HG02623 (cell line): ENCODE measurements around the gene CHAC1.
"Not testable (repeated sequence)": the region's sequence is repeated elsewhere in the genome, so short reads cannot be mapped to it uniquely, and the experiment has no call there.

ENCODE experiments used
- ATAC-seq: cut with Tn5 transposase; IDR thresholded peaks from one replicate; pipeline ENCODE4 v1.9.1; 2021; ENCODE audit warnings: moderate library complexity; ENCODE audit not compliant: unreplicated experiment

Gene CHAC1

GRCh38 chr15:40955930-40956540 is 2.8 kb downstream of the CHAC1 start:
- ATAC-seq: no peak

- no peak for ATAC-seq
Observed at GRCh38 chr15:40956541-40956982, 3.3 kb downstream of the CHAC1 start.

- no peak for ATAC-seq
Observed at GRCh38 chr15:40957041-40957555, 3.8 kb downstream of the CHAC1 start.

GRCh38 chr15:40957581-40958051 is 4.3 kb downstream of the CHAC1 start:
- no peak for ATAC-seq

- no peak for ATAC-seq
Observed at GRCh38 chr15:40958146-40958545, 4.9 kb downstream of the CHAC1 start.

GRCh38 chr15:40958723-40959122 is 5.5 kb downstream of the CHAC1 start:
- ATAC-seq: no peak

GRCh38 chr15:40959331-40960141 is 6.3 kb downstream of the CHAC1 start:
- no peak for ATAC-seq

GRCh38 chr15:40960151-40960885 is 7.0 kb downstream of the CHAC1 start:
- no peak for ATAC-seq

GRCh38 chr15:40960925-40961324 is 7.7 kb downstream of the CHAC1 start:
- no peak for ATAC-seq

GRCh38 chr15:40961740-40962139 is 8.5 kb downstream of the CHAC1 start:
- not testable (repeated sequence) for ATAC-seq

- not testable (repeated sequence) for ATAC-seq
Observed at GRCh38 chr15:40962317-40962716, 9.0 kb downstream of the CHAC1 start.

GRCh38 chr15:40963201-40963600 is 9.9 kb downstream of the CHAC1 start:
- ATAC-seq: no peak

GRCh38 chr15:40964006-40964405 is 10.7 kb downstream of the CHAC1 start:
- no peak for ATAC-seq

GRCh38 chr15:40964634-40965033 is 11.4 kb downstream of the CHAC1 start:
- no peak for ATAC-seq

GRCh38 chr15:40968290-40969085 is 15.2 kb downstream of the CHAC1 start:
- no peak for ATAC-seq

GRCh38 chr15:40969363-40969762 is 16.1 kb downstream of the CHAC1 start:
- ATAC-seq: no peak

GRCh38 chr15:40974879-40975278 is 21.6 kb downstream of the CHAC1 start:
- ATAC-seq: no peak

- no peak for ATAC-seq
Observed at GRCh38 chr15:40976819-40977218, 23.5 kb downstream of the CHAC1 start.

- no peak for ATAC-seq
Observed at GRCh38 chr15:40978141-40978540, 24.9 kb downstream of the CHAC1 start.

- ATAC-seq: no peak
Observed at GRCh38 chr15:40978562-40978961, 25.3 kb downstream of the CHAC1 start.

GRCh38 chr15:40981186-40981585 is 27.9 kb downstream of the CHAC1 start:
- no peak for ATAC-seq
